K562 (cell line): Measurements from ENCODE around the gene HACL1. TPM values are rescaled to one million over a fixed set of nuclear protein-coding genes. Genes with fewer than 3 reads are reported as not detected.

ENCODE experiments used
- ATAC-seq: fragments of 200-7000 bp; cut with Tn5 transposase; 3 replicates; pipeline ENCODE4 v1.9.1; 2020; ENCODE audit warnings: moderate library complexity
- BruUV-seq: library from RNA; stranded (reverse); fragments of 400-500 nt; replicated peaks from 2 replicates; lab custom pipeline; 2021; lab: Mats Ljungman, UMichigan
- CTCF ChIA-PET: fragments of 300-600 bp; formaldehyde crosslinking; extraction: SDS; loops from one replicate; lab custom pipeline; 2021; ENCODE audit warnings: low intra/inter-chr PET ratio; lab: Yijun Ruan, JAX
- POLR2A ChIA-PET: fragments of 300-600, 350-650 bp; sonication (Branson Sonifier 250); formaldehyde crosslinking; extraction: SDS; loops from one replicate; lab custom pipeline; 2021; ENCODE audit warnings: antibody characterized with exemption, inconsistent platforms; lab: Yijun Ruan, JAX
- DNase-seq, 4 experiments: peaks; one replicate each; pipeline versions ENCODE4 v3.0.0 to v3.0.0-alpha.2; 2011 to 2018; ENCODE audit warnings: low spot score in 3 of 4, mixed read lengths in 3 of 4; ENCODE audit errors: extremely low read depth in 1 of 4
- FAIRE-seq: peaks from 2 replicates; lab custom pipeline; 2011; peaks lifted over from hg19 to GRCh38; lab: Jason Lieb, UNC
- H2AFZ ChIP-seq: 2 replicates; pipeline ENCODE4 v1.6.0; 2011; ENCODE audit warnings: low read depth, low read length, control low read depth, inconsistent platforms
- H3K27ac ChIP-seq: fragments of 200-600 bp; 3 replicates; pipeline ENCODE4 v1.8.0; 2011; ENCODE audit warnings: low read depth, mild to moderate bottlenecking, control low read depth, inconsistent platforms, low read length, moderate library complexity, mixed read lengths; ENCODE audit errors: extremely low read depth
- H3K27me3 ChIP-seq, 2 experiments: fragments of 300-600 bp in 1 of 2; 2 replicates in 1 of 2; 3 replicates in 1 of 2; pipeline versions ENCODE4 v1.6.0 to v1.8.0; 2011; ENCODE audit warnings: inconsistent platforms in 2 of 2, low read length in 2 of 2, mild to moderate bottlenecking in 1 of 2, mixed read lengths in 1 of 2, moderate library complexity in 1 of 2; ENCODE audit not compliant: control insufficient read depth in 2 of 2, insufficient read depth in 2 of 2
- H3K36me3 ChIP-seq: fragments of 300-600 bp; 3 replicates; pipeline ENCODE4 v1.8.0; 2011; ENCODE audit warnings: mild to moderate bottlenecking, low read length, inconsistent platforms; ENCODE audit not compliant: control insufficient read depth, insufficient read depth
- H3K4me1 ChIP-seq, 2 experiments: fragments of 200-600 bp in 1 of 2; replicated peaks in 1 of 2; 2 replicates in 1 of 2; 3 replicates in 1 of 2; pipeline versions ENCODE4 v1.5.1 to v1.8.0; 2011; ENCODE audit warnings: inconsistent platforms in 2 of 2, low read length in 2 of 2, mild to moderate bottlenecking in 1 of 2, mixed read lengths in 1 of 2, moderate library complexity in 1 of 2; ENCODE audit not compliant: control insufficient read depth in 2 of 2, insufficient read depth in 2 of 2
- H3K4me2 ChIP-seq: 2 replicates; pipeline ENCODE4 v1.6.1; 2011; ENCODE audit warnings: low read length, control low read depth, inconsistent platforms, mixed read lengths; ENCODE audit not compliant: insufficient read depth
- H3K4me3 ChIP-seq: fragments of 200-600 bp; sonication (generic), shearing (Covaris generic); 2 replicates; pipeline ENCODE4 v1.5.1; 2016; ENCODE audit warnings: control low read depth, inconsistent platforms
- H3K79me2 ChIP-seq: fragments of 200-600 bp; 3 replicates; pipeline ENCODE4 v1.8.0; 2011; ENCODE audit warnings: low read length, inconsistent platforms; ENCODE audit not compliant: control insufficient read depth, insufficient read depth
- H3K9ac ChIP-seq, 2 experiments: 2 replicates each; pipeline versions ENCODE4 v1.6.0 to v1.6.1; 2011; ENCODE audit warnings: low read depth in 2 of 2, low read length in 2 of 2, control low read depth in 1 of 2, inconsistent platforms in 1 of 2, mild to moderate bottlenecking in 1 of 2, mixed read lengths in 1 of 2; ENCODE audit not compliant: insufficient read depth in 1 of 2
- H3K9me1 ChIP-seq: one replicate; pipeline ENCODE4 v1.6.0; 2011; ENCODE audit warnings: inconsistent platforms, mild to moderate bottlenecking, low read length, moderate library complexity; ENCODE audit not compliant: control insufficient read depth, insufficient read depth
- H3K9me3 ChIP-seq: replicated peaks from 2 replicates; pipeline ENCODE4 v1.5.1; 2011; ENCODE audit warnings: low read depth, low read length, inconsistent platforms; ENCODE audit not compliant: control insufficient read depth, insufficient read depth
- H4K20me1 ChIP-seq: replicated peaks from 2 replicates; pipeline ENCODE4 v1.6.1; 2011; ENCODE audit warnings: low read length, inconsistent platforms, mixed read lengths; ENCODE audit not compliant: control insufficient read depth, insufficient read depth
- COPS2 ChIP-seq: fragments of 450-650 bp; conservative IDR thresholded peaks from 2 replicates; pipeline ENCODE4 v1.6.1; 2016; ENCODE audit warnings: mild to moderate bottlenecking, moderate library complexity
- CXXC5 ChIP-seq: fragments of 250-450 bp; sonication (Bioruptor Pico); IDR thresholded peaks from 2 replicates; pipeline ENCODE4 v1.8.0; 2022; ENCODE audit warnings: inconsistent platforms, mild to moderate bottlenecking, moderate library complexity
- DDX20 ChIP-seq: fragments of 450-650 bp; IDR thresholded peaks from 2 replicates; pipeline ENCODE4 v1.6.1; 2016; ENCODE audit warnings: missing genetic modification characterization, low read depth, mild to moderate bottlenecking, missing compliant biosample characterization, moderate library complexity
- HDAC1 ChIP-seq, 2 experiments: fragments of 450-650 bp; IDR thresholded peaks; 2 replicates each; pipeline ENCODE4 v1.6.1; 2016 to 2017; ENCODE audit warnings: inconsistent platforms in 1 of 2, mild to moderate bottlenecking in 1 of 2, moderate library complexity in 1 of 2
- MCM5 ChIP-seq: fragments of 450-650 bp; IDR thresholded peaks from 2 replicates; pipeline ENCODE4 v1.6.1; 2016; ENCODE audit warnings: low read depth
- PML ChIP-seq: IDR thresholded peaks from 2 replicates; pipeline ENCODE4 v1.6.1; 2012; ENCODE audit warnings: low read length, inconsistent platforms
- TRIM28 ChIP-seq: fragments of 450-650 bp; IDR thresholded peaks from 2 replicates; pipeline ENCODE4 v1.6.1; 2017
- TSC22D4 ChIP-seq: fragments of 450-650 bp; IDR thresholded peaks from 2 replicates; pipeline ENCODE4 v1.6.1; 2016; ENCODE audit warnings: missing genetic modification characterization, missing biosample characterization, control low read depth
- ZFP36 ChIP-seq: fragments of 150-350 bp; IDR thresholded peaks from 2 replicates; pipeline ENCODE4 v1.6.1; 2018; ENCODE audit warnings: low read length, low read depth; ENCODE audit not compliant: partially characterized antibody
- ZNF174 ChIP-seq: fragments of 250-450 bp; sonication (Bioruptor Pico); IDR thresholded peaks from 2 replicates; pipeline ENCODE4 v1.4.0; 2020; ENCODE audit warnings: mild to moderate bottlenecking
- ZNF311 ChIP-seq: fragments of 250-450 bp; sonication (Bioruptor Pico); IDR thresholded peaks from 2 replicates; pipeline ENCODE4 v1.4.0; 2020; ENCODE audit warnings: mild to moderate bottlenecking, moderate library complexity
- WGBS: fragments of 100-300 bp; shearing (Covaris generic); methylation state at CpG from one replicate; pipeline ENCODE4 v1.1.6; 2016; ENCODE audit warnings: low coverage, mixed read lengths; ENCODE audit not compliant: insufficient coverage; ENCODE audit errors: missing lambda C conversion rate; 5-methylcytosine and 5-hydroxymethylcytosine counted together
- in situ Hi-C: fragments of 300-500 bp; cut with MboI; formaldehyde crosslinking; loops from 4 replicates; pipeline ENCODE4 v1.15.0; 2018; ENCODE audit warnings: inconsistent platforms, mixed read lengths
- intact Hi-C: fragments of 100-400 bp; cut with micrococcal nuclease; formaldehyde crosslinking; loops from 2 replicates; pipeline ENCODE4 v1.14.2; 2022
- polyA plus RNA-seq, 8 experiments: library from polyadenylated mRNA; depleted of rRNA in 4 of 8; stranded (reverse) in 5 of 8; unstranded in 3 of 8; fragments of >200 nt; fragmentation: Nextera tagmentation in 2 of 8; fragmentation: Illumina TruSeq in 1 of 8; extraction: Ambion mirVana in 2 of 8; extraction: Trizol in 1 of 8; gene quantifications; 2 replicates each; pipeline versions ENCODE4 v1.2.1 to v1.2.3, GENCODE V29; 2011 to 2014; ENCODE audit warnings: inconsistent platforms in 1 of 8, missing spikeins in 1 of 8
- total RNA-seq, 7 experiments: library from RNA; depleted of rRNA in 6 of 7; stranded (reverse); fragments of >200 nt in 6 of 7; fragmentation: Illumina TruSeq in 2 of 7; extraction: Trizol in 2 of 7; gene quantifications; 2 replicates each; pipeline versions ENCODE4 v1.2.1 to v1.2.3, GENCODE V29; 2011 to 2021; ENCODE audit warnings: low replicate concordance in 1 of 7
- TF ChIP-seq, protein P1 (sequence below): sonication (generic); formaldehyde crosslinking; IDR thresholded peaks from 2 replicates; pipeline ENCODE4 v1.8.0; 2023; ENCODE audit warnings: missing genetic modification reagents, mild to moderate bottlenecking, borderline replicate concordance

Gene HACL1
- total and polyA plus RNA-seq, 9 of the 15 experiments (the other 6 are each of a cell fraction or from before 2014, with no cell fraction given): 18.9 to 61.5 (median 30.5) TPM

DNA sequence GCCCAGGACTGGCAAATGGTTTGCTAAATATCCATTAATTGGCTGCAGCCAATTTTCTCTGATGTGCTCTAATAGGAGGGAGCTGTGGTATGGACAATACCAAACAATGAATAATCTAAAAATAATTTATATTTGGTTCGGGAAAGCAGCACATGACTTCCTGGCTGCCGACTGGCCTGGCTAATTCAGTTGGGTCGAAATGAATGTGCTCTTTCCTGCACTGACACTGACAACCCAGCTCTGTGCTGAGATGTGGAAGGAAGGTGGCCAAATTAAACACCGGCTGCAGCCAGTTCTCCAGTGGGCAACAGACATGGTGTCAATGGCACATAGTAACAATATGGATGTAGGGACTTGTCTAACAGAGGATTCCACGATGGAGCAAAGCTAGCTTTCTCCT is 58.8 kb downstream of the HACL1 start:
- no peaks in the 10 kb centered on the region for H3K4me1 ChIP-seq
- ATAC-seq: no peak
- H3K27ac ChIP-seq: no peak overlapping the region
- H4K20me1 ChIP-seq: no peaks in the 10 kb centered on the region
- H3K9ac ChIP-seq: no peak overlapping the region
- H3K27me3 ChIP-seq: peaks cover 19 to 28% of the 10 kb centered on the region in 2 experiments; a peak in 3 of 5 replicates
- in situ Hi-C loops (no loop called here), intact Hi-C loops (no loop called here)
- TF ChIP-seq CXXC5: no peak
- TF ChIP-seq TRIM28: no peak
- TF ChIP-seq ZNF174 (CRISPR knock-in tag): no peak
- TF ChIP-seq TSC22D4 (tag): no peak
- TF ChIP-seq PML: no peak
- no peak for TF ChIP-seq ZFP36
- no peak for TF ChIP-seq MCM5
- TF ChIP-seq, protein P1, sequence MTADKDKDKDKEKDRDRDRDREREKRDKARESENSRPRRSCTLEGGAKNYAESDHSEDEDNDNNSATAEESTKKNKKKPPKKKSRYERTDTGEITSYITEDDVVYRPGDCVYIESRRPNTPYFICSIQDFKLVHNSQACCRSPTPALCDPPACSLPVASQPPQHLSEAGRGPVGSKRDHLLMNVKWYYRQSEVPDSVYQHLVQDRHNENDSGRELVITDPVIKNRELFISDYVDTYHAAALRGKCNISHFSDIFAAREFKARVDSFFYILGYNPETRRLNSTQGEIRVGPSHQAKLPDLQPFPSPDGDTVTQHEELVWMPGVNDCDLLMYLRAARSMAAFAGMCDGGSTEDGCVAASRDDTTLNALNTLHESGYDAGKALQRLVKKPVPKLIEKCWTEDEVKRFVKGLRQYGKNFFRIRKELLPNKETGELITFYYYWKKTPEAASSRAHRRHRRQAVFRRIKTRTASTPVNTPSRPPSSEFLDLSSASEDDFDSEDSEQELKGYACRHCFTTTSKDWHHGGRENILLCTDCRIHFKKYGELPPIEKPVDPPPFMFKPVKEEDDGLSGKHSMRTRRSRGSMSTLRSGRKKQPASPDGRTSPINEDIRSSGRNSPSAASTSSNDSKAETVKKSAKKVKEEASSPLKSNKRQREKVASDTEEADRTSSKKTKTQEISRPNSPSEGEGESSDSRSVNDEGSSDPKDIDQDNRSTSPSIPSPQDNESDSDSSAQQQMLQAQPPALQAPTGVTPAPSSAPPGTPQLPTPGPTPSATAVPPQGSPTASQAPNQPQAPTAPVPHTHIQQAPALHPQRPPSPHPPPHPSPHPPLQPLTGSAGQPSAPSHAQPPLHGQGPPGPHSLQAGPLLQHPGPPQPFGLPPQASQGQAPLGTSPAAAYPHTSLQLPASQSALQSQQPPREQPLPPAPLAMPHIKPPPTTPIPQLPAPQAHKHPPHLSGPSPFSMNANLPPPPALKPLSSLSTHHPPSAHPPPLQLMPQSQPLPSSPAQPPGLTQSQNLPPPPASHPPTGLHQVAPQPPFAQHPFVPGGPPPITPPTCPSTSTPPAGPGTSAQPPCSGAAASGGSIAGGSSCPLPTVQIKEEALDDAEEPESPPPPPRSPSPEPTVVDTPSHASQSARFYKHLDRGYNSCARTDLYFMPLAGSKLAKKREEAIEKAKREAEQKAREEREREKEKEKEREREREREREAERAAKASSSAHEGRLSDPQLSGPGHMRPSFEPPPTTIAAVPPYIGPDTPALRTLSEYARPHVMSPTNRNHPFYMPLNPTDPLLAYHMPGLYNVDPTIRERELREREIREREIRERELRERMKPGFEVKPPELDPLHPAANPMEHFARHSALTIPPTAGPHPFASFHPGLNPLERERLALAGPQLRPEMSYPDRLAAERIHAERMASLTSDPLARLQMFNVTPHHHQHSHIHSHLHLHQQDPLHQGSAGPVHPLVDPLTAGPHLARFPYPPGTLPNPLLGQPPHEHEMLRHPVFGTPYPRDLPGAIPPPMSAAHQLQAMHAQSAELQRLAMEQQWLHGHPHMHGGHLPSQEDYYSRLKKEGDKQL (CRISPR knock-in tag): no peak
- no peak for TF ChIP-seq COPS2
- TF ChIP-seq HDAC1 (IDR thresholded peaks at IDR 0.05): no peak
- TF ChIP-seq DDX20 (tag): no peak
- no peak for TF ChIP-seq ZNF311 (CRISPR knock-in tag)
- no peak for FAIRE-seq
- no peaks in the 10 kb centered on the region for H3K9me3 ChIP-seq
- 0% methylated on average over 5 of the region's 5 CpGs for WGBS
- POLR2A ChIA-PET: interaction anchor here (0.8 to 1.3 kb wide), 3 partner anchors 15 to 217 kb away, joined by 3 to 4 read pairs (median 4); no protein-coding TSS in a partner anchor
- no peak overlapping the region for H3K4me2 ChIP-seq
- H3K4me3 ChIP-seq: no peak overlapping the region
- no TSS peak for BruUV-seq
- no peak overlapping the region for H2AFZ ChIP-seq
- H3K9me1 ChIP-seq: no peaks in the 10 kb centered on the region
- no peak for DNase-seq
- CTCF ChIA-PET: no interaction called here
- no peaks in the 10 kb centered on the region for H3K79me2 ChIP-seq
- H3K36me3 ChIP-seq: no peaks in the 10 kb centered on the region
